HG03460 (cell line): ENCODE measurements around the gene SNRPB.

ENCODE experiments used
- ATAC-seq: cut with Tn5 transposase; IDR thresholded peaks from one replicate; pipeline ENCODE4 v1.9.1; 2021; ENCODE audit not compliant: unreplicated experiment

SNRPB gene

DNA sequence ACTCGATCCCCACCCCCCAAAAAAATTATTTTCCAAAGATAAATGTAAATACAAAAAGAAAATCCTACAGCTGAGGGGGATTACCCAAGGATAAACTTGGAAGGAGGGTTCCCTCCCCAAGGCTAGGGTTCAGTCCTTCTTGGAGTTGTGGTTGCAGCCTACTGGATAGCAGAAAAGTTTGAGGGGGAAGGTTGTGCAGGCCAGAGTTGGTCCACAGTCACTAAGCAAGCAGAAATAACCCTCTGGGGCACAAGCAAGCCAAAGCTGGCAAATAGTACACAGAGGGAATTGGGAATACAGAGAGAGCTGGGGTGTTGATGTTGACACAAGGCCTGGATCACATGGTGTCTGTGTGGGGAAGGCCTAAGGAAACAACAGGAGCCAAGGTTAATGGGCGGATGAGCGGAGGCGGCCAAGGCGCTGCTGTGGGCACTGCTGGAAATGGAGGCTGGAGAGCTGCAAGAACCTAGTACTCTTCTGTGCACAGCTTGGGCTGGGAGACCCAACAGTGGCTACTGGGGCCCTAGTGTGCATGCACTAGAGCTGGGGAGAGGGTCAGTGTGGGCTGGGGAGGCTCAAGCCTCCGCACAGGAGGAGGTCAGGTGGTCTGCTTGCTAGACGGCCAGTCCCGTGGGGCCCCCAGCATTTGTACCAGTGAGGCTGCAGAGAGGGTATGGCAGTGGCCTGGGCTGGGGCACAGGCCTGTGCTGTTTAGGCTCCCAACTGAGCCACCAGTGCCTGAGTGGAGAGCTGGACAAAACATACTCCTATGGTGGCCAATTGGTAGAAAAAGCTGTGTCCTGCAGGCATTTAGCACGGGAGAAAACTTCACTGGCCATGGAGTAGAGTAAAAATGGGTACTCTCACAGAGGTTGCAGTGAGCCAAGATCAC is 5.5 kb upstream of the SNRPB start:
- ATAC-seq = no peak

- no peak for ATAC-seq
Observed at GRCh38 chr20:2473516-2473915, 2.9 kb upstream of the SNRPB start.

DNA sequence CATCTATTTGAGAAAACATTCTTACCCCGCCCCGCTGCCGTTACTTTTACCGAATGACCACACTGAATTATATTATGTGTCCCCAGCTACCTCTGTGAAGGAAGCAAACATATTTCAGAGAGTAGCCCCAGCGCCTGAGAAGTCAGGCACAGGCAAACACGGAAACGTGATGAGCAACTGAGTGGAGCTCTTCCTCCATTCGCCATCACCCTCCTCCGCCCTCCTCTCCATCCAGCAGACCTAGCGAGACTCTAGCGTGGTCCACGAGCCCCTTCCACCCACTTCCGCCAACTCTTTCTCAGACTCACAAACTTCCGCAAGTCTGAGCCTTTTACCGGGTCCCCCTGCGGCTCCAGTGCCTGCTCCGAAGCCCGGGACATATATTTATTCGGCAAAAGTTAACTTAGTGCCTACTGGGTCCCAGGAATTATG is 582 bp downstream of the SNRPB start:
- peak; percentile 30 for ATAC-seq

DNA sequence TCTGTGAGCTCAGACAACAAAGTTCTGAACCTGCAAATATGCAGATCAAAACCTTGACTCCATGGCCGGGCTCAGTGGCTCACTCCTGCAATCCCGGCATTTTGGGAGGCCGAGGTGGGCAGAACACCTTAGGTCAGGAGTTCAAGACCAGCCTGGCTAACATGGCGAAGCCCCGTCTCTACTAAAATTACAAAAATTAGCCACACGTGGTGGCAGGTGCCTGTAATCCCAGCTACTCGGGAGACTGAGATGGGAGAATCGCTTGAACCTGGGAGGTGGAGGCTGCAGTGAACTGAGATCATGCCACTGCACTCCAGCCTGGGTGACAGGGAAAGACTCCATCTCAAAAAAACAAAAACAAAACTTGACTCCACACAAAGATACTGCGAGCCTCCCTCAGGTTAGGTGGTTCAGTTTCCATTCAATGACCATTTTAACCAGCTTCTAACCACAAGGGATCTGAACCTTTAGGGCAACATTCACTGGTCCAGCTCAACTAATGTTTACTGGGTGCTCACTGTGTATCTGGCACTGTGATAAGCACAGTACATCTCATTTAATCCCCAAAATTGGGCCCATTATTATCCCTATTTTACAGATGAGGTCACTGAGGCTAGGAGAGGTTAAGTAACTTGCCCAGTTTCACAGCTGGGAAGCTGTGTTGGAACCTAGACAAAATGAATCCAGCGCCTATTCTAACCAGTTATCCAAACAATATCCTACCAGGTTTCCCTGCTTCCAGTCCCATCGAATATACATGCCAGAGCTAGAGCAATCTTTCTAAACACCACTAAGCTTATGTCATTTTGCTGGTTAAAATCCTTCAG is 1.8 kb downstream of the SNRPB start:
- ATAC-seq = no peak

DNA sequence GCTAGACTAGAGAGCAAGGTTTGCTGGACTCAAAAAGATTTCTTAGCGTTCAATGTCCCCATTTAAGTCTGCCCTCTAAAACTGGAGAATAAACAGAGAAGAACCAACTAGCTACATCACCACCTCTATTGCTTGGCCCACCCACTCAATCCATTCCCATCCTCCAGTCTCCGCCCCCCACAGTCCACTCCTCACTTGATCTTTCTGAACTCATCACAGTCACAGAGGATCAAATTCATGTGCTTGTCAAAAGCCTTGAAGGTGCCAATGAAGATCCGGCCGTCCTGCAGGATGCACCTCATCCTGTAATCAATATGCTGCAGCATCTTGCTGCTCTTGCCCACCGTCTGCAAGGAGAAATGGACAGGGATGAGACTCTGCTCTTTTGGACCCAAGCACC is 3.2 kb downstream of the SNRPB start:
- ATAC-seq = no peak

DNA sequence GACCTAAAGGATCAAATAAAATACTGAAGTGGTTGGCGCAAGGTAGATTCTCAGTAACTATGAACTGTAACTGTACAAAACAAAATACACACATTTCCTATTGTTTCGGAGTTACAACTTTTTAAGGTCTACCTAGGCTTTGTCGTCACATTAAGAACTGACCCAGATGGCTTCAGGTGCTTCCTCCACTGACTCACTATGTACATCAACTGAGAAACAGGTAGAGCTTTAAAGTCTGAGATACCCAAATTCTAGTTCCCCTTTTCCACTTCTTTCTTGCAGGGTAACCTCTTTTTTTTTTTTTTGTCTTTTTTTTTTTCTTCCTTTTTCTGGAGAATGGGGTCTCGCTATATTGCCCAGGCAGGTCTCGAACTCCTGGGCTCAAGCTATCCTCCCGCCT is 5.5 kb downstream of the SNRPB start:
- ATAC-seq = no peak

DNA sequence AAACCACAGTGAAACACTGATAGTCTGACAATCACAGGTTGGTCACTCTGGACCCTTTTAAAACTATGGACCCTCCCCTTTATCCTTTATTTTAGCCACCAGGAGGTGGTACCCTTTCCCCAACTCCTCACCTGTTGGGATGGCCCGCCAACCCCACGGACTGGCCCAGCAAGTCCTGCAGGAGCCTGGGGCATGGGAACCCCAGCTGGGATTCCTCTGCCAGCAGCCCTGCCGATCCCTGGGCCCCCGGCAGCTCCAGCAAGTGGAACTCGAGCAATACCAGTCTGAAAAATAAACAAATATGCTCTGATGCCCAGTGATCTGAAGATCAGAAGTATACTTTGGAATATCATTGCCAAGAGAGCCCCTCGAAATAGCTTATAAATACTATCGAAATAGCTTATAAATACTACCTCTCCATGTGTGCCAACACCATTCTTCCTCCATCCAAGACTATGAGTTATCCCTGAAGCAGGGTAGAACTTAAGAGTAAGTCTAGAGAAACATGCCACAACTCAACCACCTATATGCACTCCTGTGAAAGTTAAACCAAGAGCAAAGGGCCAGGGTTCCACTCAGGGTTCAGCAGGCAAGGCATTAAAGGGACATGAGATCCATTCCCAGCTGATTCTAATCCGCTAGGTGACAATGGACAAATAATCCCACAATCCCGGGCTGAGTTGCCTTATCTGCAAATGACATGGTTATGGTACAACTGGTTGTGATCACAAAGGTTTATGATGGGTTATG is 6.8 kb downstream of the SNRPB start:
- no peak for ATAC-seq

GRCh38 chr20:2462484-2462883 is 8.1 kb downstream of the SNRPB start:
- no peak for ATAC-seq

DNA sequence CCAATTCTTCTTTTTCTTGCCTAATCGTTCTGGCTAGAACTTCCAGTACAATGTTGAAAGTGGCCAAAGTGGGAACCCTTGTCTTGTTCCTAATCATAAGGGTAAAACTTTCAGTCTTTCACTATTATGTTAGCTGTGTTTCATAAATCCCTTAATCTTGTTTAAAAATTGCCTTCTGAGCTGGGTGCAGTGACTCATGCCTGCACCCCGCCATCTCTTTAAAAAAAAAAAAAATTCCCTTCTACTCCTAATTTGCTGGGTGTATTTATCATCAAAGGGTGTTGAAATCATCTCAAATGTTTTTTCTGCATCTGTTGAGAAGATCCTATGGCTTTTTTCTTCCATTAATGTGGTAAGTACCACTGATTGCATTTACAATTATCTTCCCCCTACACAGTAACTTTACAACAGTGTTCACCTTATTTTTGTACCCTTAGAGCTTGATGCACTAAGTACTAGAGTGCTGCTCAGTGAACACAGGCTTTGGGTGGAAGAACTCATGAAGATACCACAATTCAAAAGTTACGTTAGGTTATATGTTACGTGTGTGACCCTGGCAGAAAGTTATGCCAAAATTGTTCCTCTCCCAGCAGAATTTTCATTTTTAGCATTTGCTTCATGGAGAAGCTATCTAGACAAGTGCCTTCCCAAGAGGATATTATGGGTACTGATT is 9.7 kb downstream of the SNRPB start:
- ATAC-seq = no peak

GRCh38 chr20:2459981-2460751 is 10.4 kb downstream of the SNRPB start:
- no peak for ATAC-seq

DNA sequence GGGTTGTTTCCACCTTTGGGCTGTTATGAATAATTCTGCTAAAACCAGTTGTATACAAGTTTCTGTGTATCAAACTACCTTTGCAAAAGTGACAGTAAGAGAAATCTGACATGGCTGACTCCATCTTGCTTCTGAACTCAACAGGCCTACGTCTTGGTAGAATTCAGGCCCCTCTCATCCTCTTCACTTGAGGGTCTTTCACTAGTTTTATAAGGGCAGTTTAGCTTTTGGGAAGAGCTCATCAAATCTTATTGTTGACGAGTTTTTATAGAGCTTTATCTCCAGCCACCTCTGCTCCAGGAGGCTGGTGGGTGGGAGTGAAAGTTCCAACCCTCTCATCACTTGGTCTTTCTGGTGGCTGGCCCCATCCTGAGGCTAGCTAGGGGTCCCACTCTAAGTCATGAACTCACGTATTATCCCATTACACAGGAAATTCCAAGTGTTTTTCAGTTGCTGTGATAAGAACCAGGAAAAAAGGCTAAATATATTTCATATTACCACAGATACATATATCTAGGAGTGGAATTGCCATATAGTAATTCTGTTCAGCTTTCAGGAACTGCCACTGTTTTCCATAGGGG is 11.6 kb downstream of the SNRPB start:
- ATAC-seq = no peak

DNA sequence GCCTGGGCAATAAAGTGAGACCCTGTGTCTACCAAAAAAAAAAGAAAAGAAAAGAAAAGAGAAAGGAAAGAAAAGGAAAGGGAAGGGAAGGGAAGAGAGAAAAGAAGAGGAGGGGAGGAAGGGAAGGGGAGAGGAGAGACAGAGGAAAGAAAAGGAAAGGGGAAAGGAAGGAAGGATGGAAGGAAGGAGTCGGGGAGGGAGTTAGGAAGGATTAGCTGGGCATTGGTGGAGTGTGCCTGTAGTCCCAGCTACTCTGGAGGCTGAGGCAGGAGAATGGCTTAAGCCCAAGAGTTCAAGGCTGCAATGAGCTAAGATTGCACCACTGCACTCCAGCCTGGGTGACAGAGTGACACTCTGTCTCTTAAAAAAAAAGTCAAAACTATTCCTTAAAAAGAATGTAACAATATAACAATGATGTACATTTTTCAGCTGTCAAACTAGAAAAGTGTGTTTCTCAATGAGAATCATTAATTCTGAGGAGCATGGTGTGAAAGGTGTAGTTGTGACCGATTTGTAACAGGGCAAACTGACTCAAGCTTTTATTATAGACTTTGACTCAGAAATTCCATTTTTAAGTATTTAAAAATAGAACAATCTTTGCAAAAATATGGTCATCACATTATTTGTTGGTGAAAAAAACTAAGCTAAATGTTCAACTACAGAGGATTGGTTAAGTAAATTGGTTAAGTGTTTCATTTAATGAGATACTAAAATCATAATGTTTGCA is 14.7 kb downstream of the SNRPB start:
- no peak for ATAC-seq

GRCh38 chr20:2453792-2454191 is 16.8 kb downstream of the SNRPB start:
- ATAC-seq = no peak

DNA sequence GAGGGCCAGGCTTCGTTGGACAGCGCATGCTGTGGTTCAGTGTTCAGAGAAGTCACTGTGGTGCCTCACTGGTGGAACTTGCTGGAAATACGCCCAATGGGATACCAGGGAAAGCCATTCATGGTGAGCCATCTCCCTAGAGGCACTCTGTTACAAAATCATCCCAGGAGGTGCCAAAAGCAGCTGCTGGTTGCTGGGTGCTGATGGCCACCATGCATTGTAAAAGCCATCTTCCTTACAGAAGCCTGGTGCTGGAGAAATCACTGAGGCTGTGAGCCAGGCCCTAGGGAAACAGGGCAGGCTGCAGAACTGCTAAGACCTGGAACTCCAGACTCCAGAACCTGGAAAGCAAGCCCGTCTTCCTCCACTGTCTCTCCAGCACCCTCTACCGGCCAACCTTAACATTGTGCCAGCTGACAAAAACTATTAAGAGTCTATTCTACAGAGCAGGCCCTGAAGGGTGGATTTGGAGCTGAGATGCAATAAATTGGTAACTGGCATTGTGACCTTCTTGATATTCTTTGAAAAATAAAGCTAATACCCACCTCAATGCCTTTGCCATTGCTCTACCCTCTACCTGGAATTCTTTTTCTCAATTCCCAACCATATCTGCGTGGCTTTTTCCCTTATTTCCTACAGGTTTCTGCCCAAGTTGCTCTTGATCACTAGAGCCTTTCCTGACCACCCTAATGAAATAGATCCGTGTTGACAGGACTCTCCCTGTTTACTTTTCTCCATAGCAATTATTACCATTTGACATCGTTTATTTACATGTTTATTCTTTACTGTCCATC is 18.5 kb downstream of the SNRPB start:
- no peak for ATAC-seq

- ATAC-seq = no peak
Observed at GRCh38 chr20:2451422-2451821, 19.2 kb downstream of the SNRPB start.

DNA sequence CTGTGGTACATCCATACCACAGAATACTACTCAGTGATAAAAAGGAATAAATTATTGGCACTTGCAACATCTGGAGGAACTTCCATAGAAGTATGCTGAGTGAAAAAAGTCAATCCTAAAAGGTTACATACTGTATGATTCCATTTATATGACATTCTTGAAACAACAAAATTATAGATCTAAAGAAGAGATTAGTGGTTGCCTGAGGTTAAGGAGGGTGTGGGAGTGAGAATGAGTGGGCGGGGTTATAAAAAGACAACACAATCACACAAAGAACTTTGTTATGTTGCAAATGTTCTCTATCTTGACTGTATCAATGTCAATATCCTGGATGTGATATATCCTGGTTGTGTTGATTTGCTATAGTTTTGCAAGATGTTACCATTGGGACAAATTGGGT is 21.2 kb downstream of the SNRPB start:
- no peak for ATAC-seq

- no peak for ATAC-seq
Observed at GRCh38 chr20:2446845-2447244, 23.7 kb downstream of the SNRPB start.

- ATAC-seq = no peak
Observed at GRCh38 chr20:2431185-2431584, 39.4 kb downstream of the SNRPB start.
